HFF-Myc (cell line): ENCODE data around the gene CC2D1B.
A peak's percentile ranks its signal among the peaks of the same experiment; 100 is the strongest.

ENCODE experiments used
- DNase-seq: peaks from one replicate; pipeline ENCODE4 v3.0.0-alpha.2; 2011; ENCODE audit warnings: low read depth; ENCODE audit errors: extremely low read depth
- H3K4me3 ChIP-seq: replicated peaks from 2 replicates; pipeline ENCODE4 v1.5.1; 2011; ENCODE audit warnings: low read depth, mild to moderate bottlenecking, control low read depth, low read length
- CTCF ChIP-seq: IDR thresholded peaks from 2 replicates; pipeline ENCODE4 v1.5.1; 2012; ENCODE audit warnings: mild to moderate bottlenecking, low read depth, low read length, control low read depth; ENCODE audit errors: missing control alignments

CC2D1B gene

GRCh38 chr1:52365746-52366516 lies at the start of gene CC2D1B:
Gene CC2D1B, minus strand, starts transcription at chr1:52366205. Its CDS starts 1,585 bp downstream, at chr1:52364620.
- TF ChIP-seq CTCF: no peak
- DNase-seq: peak; percentile 87
- H3K4me3 ChIP-seq: peak within 1 kb of the TSS; percentile 84

GRCh38 chr1:52414942-52415341 lies 48.9 kb upstream of the CC2D1B start:
- DNase-seq: no peak
- no peak overlapping the region for H3K4me3 ChIP-seq
- no peak for TF ChIP-seq CTCF

- no peak for TF ChIP-seq CTCF
- no peak overlapping the region for H3K4me3 ChIP-seq
- DNase-seq: no peak
Observed at GRCh38 chr1:52413410-52413989, 47.5 kb upstream of the CC2D1B start.

- no peak for DNase-seq
- peak overlapping the region; percentile 69 for H3K4me3 ChIP-seq
- TF ChIP-seq CTCF: no peak
Observed at GRCh38 chr1:52404975-52405338, 39.0 kb upstream of the CC2D1B start.

GRCh38 chr1:52404116-52404974 lies 38.3 kb upstream of the CC2D1B start, which contains the start of the genes ORC1 and PRPF38A:
Gene ORC1, minus strand, starts transcription at chr1:52404423. Its CDS starts 2,200 bp downstream, at chr1:52402223.
Gene PRPF38A, plus strand, starts transcription at chr1:52404602. Its CDS starts 148 bp downstream, at chr1:52404750.
- TF ChIP-seq CTCF: peak; percentile 41
- peak within 1 kb of the TSS; percentile 69 for H3K4me3 ChIP-seq
- peak; percentile 89 for DNase-seq

GRCh38 chr1:52403566-52404115 lies 37.6 kb upstream of the CC2D1B start:
- no peak for TF ChIP-seq CTCF
- peak; percentile 46 for DNase-seq
- peak overlapping the region; percentile 69 for H3K4me3 ChIP-seq
